Panc1 (cell line): Measurements from ENCODE around the gene GBF1.

Source experiments
- CTCF ChIP-seq: fragments of 450-650 bp; IDR thresholded peaks from 2 replicates; pipeline ENCODE4 v1.5.1; 2017; ENCODE audit warnings: mild to moderate bottlenecking
- POLR2AphosphoS5 ChIP-seq: IDR thresholded peaks from 2 replicates; pipeline ENCODE4 v1.6.1; 2012; ENCODE audit warnings: mild to moderate bottlenecking, low read depth, low read length, moderate library complexity
- REST ChIP-seq, 2 experiments: IDR thresholded peaks; 2 replicates each; pipeline ENCODE4 v1.6.1; 2011 to 2012; ENCODE audit warnings: low read depth in 2 of 2, control low read depth in 1 of 2, low read length in 1 of 2, mild to moderate bottlenecking in 1 of 2, moderate library complexity in 1 of 2; ENCODE audit not compliant: insufficient read depth in 1 of 2
- SIN3A ChIP-seq: IDR thresholded peaks from 2 replicates; pipeline ENCODE4 v1.6.1; 2012; ENCODE audit warnings: low read depth, mild to moderate bottlenecking, low read length, moderate library complexity, borderline replicate concordance; ENCODE audit not compliant: insufficient read depth
- TCF7L2 ChIP-seq: IDR thresholded peaks from 2 replicates; pipeline ENCODE4 v1.6.1; 2011; ENCODE audit warnings: mild to moderate bottlenecking, low read depth, low read length, inconsistent platforms

- TF ChIP-seq CTCF (no peak), REST (IDR thresholded peaks at IDR 0.05; ENCODE audit: insufficient read depth in 1 of 2, low read depth in 2 of 2, low read length in 1 of 2) (no peak), POLR2AphosphoS5 (no peak), TCF7L2 (no peak), SIN3A (no peak)
Measured at GRCh38 chr10:102411341-102412255, 166.3 kb downstream of the GBF1 start.
